ENCODE results near the gene ELMO3.

The ELMO3 gene

GRCh38 chr16:67226295-67226803, 27.4 kb downstream of the ELMO3 start:
- no peak for DNase-seq (ENCODE audit: low read depth)

DNA sequence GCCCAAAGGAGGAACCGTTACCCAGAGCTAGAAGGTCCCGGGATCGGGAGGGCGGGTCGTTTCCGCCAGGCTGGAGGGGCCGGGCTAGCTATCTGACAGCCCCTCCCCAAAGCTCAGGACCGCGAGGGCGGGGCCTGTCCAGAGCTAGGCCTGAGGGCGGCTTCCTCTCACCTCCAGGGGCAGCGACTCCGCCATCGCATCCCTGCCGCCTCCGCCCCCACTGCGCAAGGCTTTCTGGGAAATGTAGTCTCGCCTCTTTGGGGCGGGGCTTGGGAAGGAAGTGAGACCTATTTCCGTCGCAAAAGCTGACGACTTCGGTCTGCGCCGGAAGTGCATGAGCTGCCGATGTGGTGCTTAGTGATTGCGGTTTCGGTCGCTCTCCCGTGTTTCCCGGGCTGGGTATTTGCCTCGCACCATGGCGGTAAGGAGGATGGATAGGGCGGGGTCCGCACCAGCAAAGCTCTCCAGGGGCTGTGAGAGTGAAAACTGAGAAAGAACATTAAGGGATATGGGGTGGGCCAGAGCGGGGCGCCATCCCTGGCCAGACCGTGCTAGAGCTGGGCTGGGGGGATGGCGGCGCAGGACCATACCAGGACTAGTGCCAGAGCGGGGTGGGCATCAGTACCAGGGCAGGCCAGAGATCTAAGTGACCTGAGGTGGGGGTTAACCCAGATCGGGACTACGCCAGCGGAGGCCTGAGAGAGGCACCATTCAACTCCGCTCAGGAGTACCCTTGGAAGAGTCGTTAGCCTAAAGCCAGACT, 28.1 kb downstream of the ELMO3 start, which contains the start of gene TMEM208:
Gene TMEM208 (plus strand): TSS at position 327 of the 763 bp plus-strand sequence. CDS start 89 bp downstream, at position 416.
- peak; percentile 96 for DNase-seq (ENCODE audit: low read depth)

DNA sequence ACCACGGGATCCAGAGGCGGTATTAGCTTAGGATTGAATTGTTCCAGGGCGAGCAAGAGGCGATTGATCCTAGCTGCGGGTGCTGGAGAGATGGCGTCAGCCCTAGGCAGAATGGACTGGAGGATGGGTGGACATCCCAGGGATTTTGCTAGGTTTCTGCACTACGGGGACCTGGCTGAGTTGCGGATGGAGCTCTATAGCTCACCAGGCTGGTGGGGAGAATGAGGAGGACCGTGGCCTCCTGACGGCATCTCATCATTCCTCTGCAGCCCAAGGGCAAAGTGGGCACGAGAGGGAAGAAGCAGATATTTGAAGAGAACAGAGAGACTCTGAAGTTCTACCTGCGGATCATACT, 28.6 kb downstream of the ELMO3 start:
- DNase-seq (ENCODE audit: low read depth), result no peak

DNA sequence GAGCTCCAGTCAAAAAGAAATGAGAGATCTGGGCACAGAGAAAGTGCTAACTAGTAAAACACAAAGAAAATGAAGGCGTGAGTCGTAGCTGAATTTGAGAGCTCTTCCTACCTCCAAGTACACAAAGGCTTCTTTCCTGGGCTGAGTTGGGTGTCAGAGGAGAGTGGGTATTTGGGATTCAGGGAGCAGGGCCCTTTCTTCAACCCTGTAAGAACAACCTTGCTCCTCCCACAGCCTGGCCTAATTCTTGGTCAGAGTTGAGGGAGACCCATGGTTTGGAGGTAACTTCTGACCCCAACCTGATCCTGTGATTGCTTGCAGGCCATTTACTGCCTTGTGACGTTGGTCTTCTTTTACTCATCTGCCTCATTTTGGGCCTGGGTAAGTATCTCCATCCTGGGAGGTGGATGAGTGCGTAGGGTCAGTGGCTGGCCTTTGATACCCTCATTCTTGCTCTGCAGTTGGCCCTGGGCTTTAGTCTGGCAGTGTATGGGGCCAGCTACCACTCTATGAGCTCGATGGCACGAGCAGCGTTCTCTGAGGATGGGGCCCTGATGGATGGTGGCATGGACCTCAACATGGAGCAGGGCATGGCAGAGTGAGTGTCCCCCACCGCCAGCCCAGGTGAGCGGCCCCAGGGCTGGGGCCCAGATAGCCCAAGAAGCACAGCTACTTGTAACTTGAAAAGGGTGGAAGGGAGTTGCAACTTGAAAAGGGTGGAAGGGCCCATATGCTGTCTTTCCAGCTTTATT, 29.3 kb downstream of the ELMO3 start:
- DNase-seq (ENCODE audit: low read depth), result no peak

GRCh38 chr16:67228905-67229304, 30.0 kb downstream of the ELMO3 start:
- DNase-seq (ENCODE audit: low read depth), result no peak

DNA sequence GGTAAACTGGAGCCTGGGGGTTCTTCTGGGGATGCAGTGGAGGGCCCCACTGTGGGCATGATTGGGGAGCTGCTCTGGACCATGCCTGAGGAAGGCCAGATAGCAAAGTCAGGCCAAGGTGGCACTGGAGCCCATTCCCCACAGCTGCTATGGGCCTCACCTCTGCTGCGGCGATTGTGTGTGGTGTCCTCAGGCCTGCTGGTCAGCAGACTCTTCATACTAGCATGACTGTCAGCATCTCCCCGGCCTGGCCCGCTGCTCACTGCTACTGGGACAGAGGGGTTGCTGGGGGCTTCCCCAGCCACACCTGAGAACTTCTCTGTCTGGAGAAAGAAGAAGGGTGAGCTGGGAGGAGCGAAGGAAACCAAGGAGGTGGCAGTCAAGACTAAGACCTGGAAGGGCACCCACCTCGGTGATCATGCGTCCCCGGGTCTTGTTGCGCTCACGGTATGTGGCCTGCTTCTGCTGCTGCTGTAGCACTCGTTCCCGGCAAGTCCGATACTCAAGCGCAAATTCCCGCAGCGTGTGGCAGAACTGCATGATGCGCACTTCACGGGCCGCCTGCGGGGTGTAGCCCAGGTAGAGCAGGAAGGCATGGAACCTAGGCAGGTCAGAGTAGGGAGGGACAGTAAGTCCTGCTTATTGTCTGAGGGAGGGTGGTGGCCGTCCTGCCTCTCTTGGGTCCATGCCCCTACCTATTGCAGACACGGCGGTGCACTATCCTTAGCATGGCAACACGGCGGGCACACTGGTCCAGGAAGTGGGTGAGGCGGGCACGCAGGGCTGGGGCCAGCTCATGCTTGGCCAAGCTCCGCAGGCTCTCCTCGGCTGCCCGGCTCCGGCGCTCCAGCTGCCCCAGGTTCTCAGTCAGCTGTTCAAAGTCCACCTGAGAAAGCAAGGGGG, 31.2 kb downstream of the ELMO3 start:
- DNase-seq (ENCODE audit: low read depth), result no peak

- no peak for DNase-seq (ENCODE audit: low read depth)
Observed at GRCh38 chr16:67230809-67231660, 32.1 kb downstream of the ELMO3 start.

DNA sequence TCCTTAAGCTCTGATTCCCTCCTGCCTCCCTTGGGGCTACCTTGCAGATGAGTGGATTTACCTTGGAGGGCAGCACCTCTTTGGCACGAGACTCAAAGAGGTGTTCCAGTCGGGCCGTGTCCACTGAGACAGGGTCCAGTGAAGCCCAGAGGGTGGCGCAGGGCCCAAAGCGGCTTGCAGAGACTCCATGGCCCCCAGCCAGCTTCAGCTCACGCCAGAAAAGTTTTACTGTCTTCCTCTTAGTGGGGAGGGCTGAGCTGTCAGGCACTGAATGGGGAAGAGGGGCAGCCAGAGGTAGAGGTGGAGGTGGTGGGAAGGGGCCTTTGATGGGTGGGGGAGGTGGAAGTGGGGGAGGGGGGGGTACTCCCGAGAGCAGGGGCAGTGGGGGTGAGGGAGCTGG, 34.7 kb downstream of the ELMO3 start:
- DNase-seq (ENCODE audit: low read depth), result no peak

DNA sequence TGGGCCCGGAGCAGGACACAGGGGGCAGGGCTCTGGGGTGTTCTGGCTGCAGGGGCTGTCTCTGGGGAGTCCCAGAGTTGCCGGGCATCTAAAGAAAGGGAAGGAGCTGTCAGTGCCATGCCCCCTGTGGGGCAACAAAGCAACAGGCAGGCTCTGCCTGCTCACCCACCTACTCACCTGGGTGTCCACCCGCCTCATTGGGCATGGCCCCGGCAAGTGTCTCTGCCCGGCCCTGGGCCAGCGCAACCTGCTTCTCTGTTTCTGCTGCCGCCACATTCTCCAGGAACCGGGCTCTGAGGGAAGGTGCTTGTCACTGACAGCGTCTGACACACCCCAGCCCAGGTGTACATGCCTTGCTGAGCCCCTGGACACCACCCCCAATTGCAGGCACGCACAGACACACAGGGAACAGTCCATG, 35.3 kb downstream of the ELMO3 start:
- no peak for DNase-seq (ENCODE audit: low read depth)

- DNase-seq (ENCODE audit: low read depth), result no peak
Observed at GRCh38 chr16:67235816-67236562, 37.1 kb downstream of the ELMO3 start.

GRCh38 chr16:67236563-67237395, 37.8 kb downstream of the ELMO3 start:
- peak; percentile 40 for DNase-seq (ENCODE audit: low read depth)

DNA sequence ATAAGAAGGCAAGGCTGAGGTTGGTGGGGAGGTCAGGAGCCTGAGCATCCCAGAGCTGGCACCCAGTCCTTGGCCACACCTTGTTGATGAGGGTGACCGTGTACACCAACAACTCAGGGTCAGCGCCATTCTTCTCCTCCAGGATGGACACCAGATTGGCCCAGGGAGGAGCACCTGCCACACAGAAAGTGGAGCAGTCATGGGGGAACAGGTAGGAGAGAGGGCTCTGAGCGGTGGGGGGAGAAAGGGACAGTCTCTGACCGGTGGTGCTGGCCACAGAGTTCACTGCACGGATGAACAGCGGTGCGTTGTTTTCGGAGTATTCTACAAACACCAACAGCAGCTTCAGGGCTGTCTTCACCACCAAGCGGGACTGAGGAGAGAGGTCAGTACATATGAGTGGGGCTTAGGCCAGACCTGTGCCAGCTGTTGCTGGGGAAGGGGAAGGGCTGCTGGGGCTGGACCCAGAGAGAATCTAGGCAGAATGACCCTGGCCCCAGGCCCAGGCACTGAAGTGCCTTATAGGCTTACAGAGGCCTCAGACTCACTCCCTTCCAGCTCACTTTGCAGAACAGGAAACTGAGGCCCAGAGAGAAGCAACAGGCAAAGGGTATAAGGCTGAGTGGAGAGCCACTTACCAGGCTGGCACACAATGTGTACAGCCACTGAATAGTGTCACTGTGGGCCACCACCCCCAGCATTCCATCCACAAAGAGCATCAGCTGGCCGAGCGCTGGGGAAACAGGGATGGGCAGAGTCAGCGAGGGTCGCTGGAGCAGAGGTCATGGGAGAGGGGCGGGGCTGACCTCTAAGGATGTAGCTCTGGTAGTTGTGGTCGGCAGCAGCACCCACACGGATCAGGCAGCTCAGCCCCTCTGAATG, 38.7 kb downstream of the ELMO3 start:
- no peak for DNase-seq (ENCODE audit: low read depth)

DNA sequence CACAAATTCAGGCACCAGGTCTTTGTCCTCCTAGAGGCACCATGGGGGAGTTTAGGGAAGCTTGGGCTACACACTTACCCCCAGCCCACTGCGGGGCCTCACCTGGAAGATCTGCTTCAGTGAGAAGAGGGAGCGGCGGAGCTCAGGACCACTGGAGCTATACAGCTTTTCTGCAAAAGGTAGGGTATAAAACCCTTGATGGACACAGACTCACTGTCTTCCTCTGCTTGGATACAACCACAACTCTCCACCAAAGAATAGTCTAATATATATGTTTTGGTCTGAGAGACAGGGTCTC, 39.3 kb downstream of the ELMO3 start:
- no peak for DNase-seq (ENCODE audit: low read depth)

GRCh38 chr16:67238806-67239470, 40.0 kb downstream of the ELMO3 start:
- DNase-seq (ENCODE audit: low read depth), result no peak

- no peak for DNase-seq (ENCODE audit: low read depth)
Observed at GRCh38 chr16:67240506-67240905, 41.6 kb downstream of the ELMO3 start.

GRCh38 chr16:67241008-67241900, 42.3 kb downstream of the ELMO3 start:
- no peak for DNase-seq (ENCODE audit: low read depth)

GRCh38 chr16:67242138-67242730, 43.3 kb downstream of the ELMO3 start:
- DNase-seq (ENCODE audit: low read depth), result no peak
